SHP77 treated with DMSO at 0.1 percent for 48 hours (cell line): ENCODE data around the gene TFIP11.
"Not testable (repeated sequence)": the region's sequence is repeated elsewhere in the genome, so short reads cannot be mapped to it uniquely, and the experiment has no call there.

Experiments
- DNase-seq: peaks from one replicate; lab custom pipeline; 2025; lab: John Stamatoyannopoulos, UW

TFIP11 gene

GRCh38 chr22:26541167-26541819 is 29.0 kb upstream of the TFIP11 start:
- DNase-seq = no peak

DNA sequence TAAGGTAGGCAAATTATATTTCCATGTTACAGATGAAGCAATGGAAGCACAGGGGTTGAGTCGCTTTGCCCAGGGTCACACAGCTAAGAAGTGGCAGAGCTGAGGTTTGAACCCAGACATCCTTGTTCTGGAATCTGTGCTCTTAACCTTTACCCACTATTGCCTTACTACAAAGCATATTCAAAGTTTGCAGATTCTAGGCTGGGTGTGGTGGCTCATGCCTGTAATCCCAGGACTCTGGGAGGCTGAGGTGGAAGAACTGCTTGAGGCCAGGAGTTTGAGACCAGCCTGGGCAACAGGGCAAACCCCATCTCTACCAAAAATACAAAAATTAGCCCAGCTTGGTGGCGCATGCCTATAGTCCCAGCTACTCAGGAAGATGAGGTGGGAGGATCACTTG is 27.8 kb upstream of the TFIP11 start:
- no peak for DNase-seq

GRCh38 chr22:26536762-26537134 is 24.5 kb upstream of the TFIP11 start:
- no peak for DNase-seq

DNA sequence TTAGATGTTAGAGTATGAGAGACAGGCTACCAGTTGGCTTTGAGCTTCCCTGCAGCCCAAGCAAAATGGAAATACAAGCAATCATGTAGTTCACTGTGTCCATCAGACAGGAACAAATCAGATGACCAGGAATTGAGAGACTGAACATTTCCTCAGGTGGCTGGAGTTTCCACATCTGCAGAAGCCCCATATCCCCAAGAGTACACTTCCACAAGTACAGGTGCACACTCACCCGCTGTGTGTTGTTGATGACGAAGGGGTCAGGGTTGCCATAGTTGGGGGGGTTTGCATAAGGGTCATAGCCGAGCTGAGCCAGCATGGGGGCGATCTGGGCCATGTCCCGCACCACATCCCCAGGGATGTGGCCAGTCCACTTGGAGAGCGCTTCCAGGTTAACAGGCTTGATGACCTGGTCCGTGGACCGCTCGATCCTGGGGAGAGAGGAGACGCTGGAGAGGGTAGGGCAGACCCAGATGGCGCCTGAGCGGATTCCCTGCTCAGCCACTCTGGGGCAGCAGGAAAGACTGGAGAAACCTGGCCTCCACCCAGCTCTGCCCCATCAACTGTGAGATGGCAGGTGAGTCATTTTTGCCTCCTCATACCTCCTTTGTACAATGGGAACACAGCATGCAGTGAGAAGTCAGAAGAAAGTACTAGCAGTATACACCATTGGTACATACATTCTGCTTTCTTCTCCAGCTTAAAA is 23.9 kb upstream of the TFIP11 start:
- no peak for DNase-seq

GRCh38 chr22:26535603-26535908 is 23.3 kb upstream of the TFIP11 start:
- no peak for DNase-seq

- no peak for DNase-seq
Observed at GRCh38 chr22:26534874-26535602, 22.8 kb upstream of the TFIP11 start.

DNA sequence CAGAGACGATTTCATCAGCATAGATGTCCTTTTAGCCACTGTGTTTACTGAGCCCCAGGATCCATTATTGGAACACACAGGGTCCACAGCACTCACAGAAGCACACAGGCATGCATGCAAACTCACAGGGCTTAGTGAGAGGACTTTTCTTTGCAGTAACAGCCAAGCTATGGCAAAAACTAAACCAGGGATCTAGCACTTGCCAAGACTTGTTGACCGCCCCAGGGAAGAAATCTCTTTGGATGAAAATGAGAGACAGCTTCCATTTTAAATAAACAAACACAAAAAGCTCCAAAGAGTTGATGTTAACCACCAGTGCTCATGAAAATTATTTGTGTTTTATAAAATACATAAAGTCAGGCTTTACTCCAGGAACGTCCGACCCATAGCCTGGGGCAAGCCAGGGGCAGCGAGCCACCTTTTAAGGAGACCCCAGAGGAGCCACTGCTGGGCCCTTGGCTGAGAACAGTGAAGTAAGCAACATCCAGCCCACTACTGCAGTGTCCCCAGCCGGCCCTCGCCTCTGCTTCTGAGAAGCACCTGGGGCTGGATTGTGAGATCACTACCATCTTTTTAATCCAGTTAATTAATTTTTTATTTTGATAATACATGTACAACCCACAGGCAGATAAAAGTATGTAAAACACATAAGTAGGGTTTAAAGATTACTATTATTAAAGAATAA is 22.0 kb upstream of the TFIP11 start:
- DNase-seq = no peak

- DNase-seq = peak; percentile 49
Observed at GRCh38 chr22:26529345-26529744, 17.1 kb upstream of the TFIP11 start.

DNA sequence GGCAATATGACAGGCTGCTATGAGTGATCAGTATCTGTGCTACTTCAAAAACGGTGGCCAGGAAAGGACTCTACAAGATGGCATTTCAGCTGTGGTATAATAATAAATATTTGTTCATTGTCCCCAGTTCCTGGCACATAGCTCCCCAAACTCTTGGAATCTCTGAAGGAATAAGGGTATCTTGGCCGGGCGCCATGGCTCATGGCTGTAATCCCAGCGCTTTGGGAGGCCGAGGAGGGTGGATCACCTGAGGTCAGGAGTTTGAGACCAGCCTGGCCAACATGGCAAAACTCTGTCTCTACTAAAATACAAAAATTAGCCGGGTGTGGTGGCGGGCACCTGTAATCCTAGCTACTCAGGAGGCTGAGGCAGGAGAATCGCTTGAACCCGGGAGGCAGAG is 16.2 kb upstream of the TFIP11 start:
- DNase-seq = not testable (repeated sequence)

- DNase-seq = no peak
Observed at GRCh38 chr22:26527574-26528465, 15.5 kb upstream of the TFIP11 start.

GRCh38 chr22:26527167-26527566 is 14.9 kb upstream of the TFIP11 start:
- no peak for DNase-seq

GRCh38 chr22:26525946-26526564 is 13.8 kb upstream of the TFIP11 start:
- DNase-seq = no peak

- DNase-seq = no peak
Observed at GRCh38 chr22:26524870-26525269, 12.6 kb upstream of the TFIP11 start.

DNA sequence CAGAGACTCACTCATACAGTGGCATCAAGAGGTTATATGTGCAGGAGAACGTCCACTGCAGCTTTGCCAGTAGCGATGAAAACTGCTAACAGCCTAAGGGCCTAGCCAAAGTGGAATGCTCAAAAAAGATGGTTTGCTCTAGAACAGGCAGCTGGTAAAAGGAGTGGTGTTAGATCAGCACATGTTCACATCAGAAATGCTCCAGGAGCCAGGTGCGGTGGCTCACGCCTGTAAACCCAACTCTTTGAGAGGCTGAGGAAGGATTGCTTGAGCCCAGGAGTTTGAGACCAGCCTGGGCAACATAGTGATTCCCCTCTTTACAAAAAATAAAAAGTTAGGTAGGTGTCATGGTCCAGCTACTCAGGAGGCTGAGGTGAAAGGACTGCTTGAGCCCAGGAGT is 10.3 kb upstream of the TFIP11 start:
- DNase-seq = no peak

- DNase-seq = no peak
Observed at GRCh38 chr22:26522012-26522411, 9.7 kb upstream of the TFIP11 start.

DNA sequence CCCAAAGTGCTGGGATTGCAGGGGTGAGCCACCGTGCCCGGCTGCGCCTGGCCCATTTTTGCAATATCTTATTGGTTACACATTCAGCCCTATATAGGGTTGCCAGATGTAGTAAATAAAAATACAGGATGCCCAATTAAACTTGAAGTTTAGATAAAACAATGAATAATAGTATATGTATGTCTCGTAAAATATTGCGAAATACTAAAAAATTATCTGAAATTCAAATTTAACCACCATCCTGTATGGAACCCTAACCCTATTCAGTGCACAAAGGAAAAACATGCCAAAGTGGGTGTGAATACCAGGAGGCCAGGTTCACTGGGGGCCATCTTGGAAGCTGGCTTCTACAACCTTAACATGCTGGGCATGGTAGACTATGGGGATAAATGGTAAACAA is 5.2 kb upstream of the TFIP11 start:
- no peak for DNase-seq

DNA sequence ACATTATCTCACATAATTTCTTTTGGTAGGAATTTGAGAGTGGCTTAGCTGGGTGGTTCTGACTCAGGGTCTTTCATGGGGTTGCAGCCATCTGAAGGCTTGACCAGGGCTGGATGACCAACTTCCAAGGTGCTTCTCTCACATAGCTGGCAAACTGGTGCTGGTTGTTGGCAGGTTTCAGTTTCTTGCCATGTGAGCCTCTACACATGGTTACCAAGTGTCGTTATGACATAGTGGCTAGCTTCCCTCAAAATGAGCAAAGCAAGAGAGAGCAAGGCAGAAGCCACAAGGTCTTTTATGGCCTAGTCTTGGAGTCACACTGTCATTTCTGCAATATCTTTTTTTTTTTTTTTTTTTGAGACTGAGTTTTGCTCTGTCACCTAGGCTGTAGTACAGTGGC is 4.2 kb upstream of the TFIP11 start:
- DNase-seq = no peak

- DNase-seq = no peak
Observed at GRCh38 chr22:26515931-26516330, 3.7 kb upstream of the TFIP11 start.

DNA sequence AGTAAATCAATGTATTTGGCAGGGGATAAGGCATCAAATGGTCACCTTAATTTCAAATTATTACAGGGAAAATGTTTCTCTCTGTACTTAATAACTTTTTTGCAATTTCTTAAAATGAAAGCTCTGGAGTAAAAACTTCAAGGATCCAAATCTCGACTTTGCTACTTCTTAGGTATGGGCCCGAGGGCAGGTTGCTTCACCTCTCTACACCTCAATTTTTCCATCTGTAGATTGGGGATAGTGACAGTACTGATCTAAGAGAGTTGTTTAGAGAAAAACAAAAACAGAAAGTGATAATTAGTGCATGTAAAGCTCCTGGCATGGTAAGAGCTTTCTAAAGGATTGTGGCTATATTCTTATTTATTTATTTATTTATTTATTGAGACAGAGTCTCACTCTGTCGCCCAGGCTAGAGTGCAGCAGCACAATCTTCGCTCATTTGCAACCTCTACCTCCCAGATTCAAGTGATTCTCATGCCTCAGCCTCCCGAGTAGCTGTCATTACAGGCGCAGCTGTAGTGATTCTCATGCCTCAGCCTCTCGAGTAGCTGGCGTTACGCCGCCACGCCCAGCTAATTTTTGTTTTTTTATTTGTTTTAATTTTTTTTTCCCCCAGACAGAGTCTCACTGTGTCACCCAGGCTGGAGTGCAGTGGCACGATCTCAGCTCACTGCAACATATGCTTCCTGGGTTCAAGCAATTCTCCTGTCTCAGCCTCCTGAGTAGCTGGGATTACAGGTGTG is 2.3 kb upstream of the TFIP11 start:
- DNase-seq = no peak

- no peak for DNase-seq
Observed at GRCh38 chr22:26513838-26514237, 1.6 kb upstream of the TFIP11 start.

DNA sequence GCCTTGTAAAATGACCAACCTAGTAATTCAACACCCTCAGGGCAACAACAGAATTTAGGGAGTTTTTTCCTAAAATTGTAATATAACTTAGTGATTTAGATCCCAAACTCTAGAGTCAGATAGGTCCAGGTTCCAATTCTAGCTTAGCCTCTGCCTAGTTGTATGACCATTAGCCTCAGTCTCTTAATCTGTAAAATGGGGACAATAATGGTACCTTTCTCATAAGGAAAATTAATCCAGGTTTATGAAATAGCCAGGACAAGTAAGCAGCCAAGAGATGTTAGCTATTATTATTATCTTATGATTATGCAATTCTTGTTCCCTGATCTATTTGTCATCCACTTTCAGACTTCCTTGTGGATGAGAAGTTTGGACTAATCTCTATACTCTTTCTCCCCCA is 4.1 kb downstream of the TFIP11 start:
- no peak for DNase-seq
